Activated T-helper 9 cell treated with anti-CD3 and anti-CD28 coated beads, Interleukin-2, amount 50 U/mL, for 16 hours (primary cell): ENCODE measurements around the gene PLXNA2.

Experiments
- DNase-seq: peaks from one replicate; pipeline ENCODE4 v3.0.0-alpha.2; 2020; ENCODE audit warnings: low read depth

The PLXNA2 gene

GRCh38 chr1:208118306-208118705 lies 125.9 kb downstream of the PLXNA2 start:
- no peak for DNase-seq

GRCh38 chr1:208117826-208118225 lies 126.4 kb downstream of the PLXNA2 start:
- DNase-seq = no peak

DNA sequence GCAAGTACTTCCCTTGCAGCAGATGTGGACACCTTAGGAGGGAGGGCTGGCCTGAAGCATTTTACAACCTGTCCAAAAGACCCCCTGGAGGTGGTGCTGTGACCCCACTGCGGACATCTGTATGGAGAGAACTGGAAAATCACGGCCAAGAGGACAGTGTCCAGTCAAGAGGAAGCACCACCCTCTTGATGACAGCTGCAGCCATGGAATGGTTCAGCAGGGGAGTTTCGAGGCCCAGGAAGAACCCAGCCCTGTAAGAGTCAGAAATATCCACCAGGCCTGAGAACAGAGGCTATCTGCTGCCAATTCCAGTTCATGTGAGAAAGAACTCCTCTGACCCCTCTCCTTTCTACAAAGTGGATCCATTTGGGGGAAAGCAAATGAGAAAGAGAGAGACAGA lies 126.8 kb downstream of the PLXNA2 start:
- no peak for DNase-seq

GRCh38 chr1:208115924-208116640 lies 128.1 kb downstream of the PLXNA2 start:
- DNase-seq = no peak

- no peak for DNase-seq
Measured at GRCh38 chr1:208113011-208113410, 131.2 kb downstream of the PLXNA2 start.

DNA sequence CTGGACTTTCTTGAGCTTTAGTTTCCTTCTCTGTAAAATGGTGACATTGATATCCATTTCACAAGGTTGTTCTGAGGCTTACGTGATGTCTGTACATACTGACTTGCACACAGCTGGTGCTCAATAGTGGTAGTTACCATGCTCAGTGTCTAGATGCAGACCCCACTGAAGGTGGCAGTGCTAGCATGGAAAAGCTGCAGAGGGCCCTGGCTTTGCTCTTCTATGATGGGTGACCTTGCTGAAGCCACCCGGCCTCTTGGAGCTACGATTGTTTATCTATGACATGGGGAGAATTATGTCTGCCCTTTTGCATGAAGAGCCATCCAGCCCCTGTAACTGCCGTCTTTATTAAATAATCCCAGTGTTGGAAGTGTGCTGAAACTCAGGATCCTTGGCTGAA lies 131.8 kb downstream of the PLXNA2 start:
- no peak for DNase-seq

GRCh38 chr1:208111646-208112190 lies 132.5 kb downstream of the PLXNA2 start:
- no peak for DNase-seq

DNA sequence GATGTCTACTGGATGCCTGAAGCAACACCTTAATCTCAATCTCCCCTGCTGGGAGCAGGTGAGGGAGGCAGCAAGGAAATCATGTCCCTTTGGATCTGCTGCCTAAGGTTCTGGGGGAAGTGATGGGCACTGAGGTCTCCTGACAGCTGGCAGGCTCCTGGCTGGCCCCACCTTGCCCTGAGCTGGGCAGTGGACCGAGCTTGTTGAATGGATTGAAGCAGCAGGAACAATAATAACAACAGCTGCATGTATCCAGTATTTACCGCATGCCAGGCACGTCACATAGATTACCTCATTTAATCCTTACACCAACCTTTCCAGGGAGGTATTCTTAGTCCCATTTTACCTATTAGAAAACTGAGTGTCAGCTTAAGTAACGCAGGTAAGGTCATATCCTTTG lies 133.9 kb downstream of the PLXNA2 start:
- no peak for DNase-seq

GRCh38 chr1:208108646-208109330 lies 135.4 kb downstream of the PLXNA2 start:
- no peak for DNase-seq

DNA sequence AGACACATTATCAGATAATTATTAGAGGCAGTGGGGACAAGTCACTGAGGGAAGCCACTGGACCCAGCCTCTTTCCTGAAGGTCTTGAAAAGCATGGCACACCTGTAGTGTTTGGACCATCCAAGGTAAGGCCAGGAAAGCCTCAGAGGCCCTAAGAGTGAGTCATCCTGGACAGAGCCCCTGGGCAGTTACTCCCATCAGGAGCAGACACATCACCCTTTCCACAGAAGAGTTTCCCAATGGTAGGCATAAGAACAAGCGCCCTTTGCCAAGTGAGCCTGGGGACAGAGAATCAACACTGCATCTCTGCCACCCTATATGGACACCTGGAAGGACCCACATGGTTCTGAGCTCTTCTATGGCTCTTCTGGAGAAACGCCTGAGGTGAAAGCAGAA lies 136.0 kb downstream of the PLXNA2 start:
- no peak for DNase-seq

GRCh38 chr1:208107425-208108212 lies 136.6 kb downstream of the PLXNA2 start:
- no peak for DNase-seq

GRCh38 chr1:208106218-208106617 lies 138.0 kb downstream of the PLXNA2 start:
- no peak for DNase-seq

DNA sequence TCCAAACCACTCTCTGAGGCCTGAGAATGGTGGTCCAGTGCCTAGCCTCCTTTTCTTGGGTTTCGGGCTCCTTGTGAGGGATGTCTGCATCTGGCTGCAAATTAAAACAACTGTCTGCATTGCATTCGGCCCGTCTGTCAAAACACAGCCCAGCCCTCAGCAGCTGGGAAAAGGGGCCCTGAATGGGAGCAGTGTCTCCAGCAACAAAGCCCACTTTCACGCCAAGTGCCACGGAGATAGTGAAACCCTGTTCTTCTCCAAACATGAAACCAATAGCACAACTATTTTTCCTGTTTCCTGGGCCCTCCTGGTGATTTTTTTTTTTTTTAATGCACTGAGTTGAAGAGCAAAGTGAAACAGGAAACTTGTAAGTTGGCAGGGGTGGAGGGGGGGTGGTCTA lies 138.4 kb downstream of the PLXNA2 start:
- no peak for DNase-seq

DNA sequence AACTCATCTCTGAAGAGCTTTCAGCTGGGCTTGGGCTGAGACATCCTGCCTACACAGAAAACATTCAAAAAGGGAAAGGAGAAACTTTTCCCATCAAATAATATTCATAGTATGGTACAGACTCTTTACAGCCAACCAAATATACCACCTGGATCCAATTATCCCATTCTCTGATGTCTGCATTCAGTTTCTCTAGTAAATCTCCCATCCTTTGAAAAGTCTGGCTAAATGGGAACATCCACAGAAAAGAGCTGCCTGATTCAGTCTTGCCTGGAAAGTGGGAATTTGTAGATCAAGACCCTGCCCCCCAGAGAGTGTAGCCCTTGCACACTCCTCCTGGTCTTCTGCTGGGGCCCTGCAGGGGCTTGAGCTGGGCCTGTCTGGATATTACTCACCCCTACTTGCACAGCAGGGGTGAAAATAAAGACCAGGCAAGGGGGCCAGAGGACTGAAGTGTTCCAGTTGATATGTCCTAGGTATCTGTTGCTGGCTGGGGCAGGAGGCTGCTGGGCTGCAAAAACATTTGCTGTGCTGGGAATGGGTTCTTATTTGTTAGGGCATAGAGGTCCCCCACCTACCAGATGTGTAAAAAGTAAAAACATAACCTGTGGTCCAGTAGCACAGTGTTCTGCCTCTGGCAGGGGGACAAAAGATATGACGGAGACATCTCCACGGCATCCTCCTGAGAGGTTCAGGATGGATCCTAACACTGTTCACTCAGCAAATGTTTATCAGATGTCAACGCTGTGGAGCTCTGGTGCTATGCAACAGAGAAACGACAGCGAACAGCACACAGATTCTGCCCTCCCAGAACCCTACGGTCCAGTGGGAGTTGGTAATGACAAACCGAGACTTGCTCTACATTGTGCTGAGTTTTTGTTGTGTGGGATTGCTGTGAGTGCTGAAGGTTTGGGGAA lies 140.3 kb downstream of the PLXNA2 start:
- DNase-seq = no peak

- DNase-seq = no peak
Measured at GRCh38 chr1:208101661-208102431, 142.3 kb downstream of the PLXNA2 start.

DNA sequence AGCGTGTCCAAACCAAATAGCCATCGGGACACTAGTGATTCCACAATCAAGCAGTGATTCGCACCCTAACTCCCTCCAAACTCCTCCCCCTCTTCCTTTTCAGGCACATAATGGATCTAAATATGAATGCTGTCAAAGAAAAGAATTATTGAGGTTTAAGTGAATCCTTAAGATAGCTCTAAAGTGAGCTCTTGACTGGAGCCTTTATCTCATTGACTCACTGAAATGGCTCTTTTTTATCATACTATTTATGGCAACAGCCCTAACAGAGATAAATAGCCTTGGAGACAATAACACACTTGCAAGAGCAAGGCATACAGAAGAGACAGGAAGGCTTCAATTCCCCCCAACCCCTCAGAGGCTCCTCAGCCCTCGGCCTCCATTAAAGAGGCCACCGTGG lies 143.3 kb downstream of the PLXNA2 start:
- DNase-seq = no peak

DNA sequence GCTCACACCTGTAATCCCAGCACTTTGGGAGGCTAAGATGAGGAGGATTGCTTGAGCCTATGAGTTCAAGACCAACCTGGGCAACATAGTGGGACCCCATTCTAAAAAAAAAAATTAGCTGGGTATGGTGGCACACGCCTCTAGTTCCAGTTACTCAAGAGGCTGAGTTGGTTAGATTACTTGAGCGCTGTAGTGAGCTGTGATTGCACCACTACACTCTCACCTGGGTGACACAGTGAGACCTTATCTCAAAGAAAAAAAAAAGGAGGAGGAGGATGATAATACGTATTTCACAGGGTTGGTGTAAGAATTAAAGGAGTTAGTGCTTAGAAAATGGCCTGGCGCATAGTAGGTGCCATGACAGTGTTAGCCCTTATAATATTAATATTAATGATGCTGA lies 144.1 kb downstream of the PLXNA2 start:
- no peak for DNase-seq

DNA sequence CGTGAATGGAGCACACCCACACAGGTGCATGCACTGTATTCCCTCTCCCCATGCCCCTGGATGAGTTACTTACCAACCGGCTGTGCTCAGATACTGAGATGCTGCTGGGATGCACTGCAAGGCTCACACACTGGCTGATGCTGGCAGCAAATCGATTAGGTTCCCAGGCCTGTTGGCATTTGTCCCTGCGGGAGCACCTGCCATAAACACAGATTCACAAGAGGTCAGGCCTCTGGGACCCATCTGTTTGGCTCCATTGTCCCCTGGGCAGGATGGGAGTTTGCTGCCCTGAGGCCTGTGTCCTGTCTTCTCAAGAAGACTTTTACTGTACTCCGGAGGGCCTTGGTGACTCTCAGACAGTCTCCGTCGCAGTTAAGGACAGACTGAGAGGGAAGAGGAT lies 145.4 kb downstream of the PLXNA2 start:
- no peak for DNase-seq

DNA sequence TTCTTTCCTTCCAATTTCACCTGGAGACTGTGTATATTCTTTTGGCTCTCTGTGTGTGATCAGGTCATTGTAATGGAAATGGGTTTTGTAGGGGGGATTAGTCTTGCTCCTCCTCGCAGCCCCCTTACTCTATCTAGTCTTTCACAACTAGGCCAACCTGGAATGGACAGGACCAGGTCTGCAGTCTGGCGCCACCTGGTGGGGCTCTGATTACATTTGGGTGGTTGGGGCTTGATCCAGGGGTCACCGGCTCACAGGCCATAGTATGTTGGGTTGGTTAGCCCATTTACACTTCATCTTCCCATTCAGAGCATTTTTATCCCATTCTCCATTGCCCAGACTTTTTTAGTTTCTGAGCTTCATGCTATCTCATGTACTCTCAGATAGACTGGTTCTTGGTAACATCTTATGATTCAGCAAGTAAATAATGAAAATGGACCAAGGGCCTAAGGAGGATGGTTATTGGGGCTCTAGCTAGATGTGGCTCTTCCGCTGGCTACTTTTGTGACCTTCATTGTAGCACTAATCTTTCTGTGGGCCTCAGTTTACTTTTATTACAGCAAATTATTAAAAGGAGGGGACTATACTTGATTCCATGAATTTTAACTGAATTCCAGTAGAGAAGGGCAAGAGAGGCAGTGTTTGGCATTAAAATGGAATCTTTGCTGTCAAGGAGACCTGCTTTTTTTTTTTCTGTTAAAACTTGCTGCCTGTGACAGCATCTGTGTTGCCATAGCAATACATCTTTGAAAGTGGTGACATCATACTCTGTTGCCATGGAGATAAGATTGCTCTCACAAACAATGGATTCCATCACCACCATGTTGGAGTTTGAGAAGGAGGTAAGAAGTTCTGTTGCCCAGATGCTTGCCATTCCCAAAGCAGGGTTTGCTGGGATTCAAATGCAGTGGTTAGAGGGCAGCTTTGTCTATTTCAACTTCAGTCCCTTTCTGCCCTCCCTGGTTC lies 150.1 kb downstream of the PLXNA2 start:
- peak; percentile 14 for DNase-seq

DNA sequence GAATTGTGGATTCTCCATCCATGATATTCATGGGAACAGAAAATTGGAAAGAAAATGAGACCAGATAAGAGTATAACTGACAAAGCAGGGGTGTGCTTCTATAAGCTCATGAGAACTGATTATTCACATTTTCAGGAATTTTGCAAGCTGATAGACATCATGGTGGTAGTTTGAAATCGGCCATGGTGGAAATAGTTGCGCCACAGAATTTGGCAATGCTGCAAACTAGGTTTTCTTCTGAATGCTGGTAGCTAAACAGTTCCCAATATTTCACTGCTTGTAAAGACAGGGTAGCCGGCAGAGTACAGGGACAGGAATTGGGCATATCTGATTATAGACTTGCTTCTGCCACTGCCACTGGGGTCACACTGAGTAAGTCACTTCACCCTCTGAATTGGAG lies 151.1 kb downstream of the PLXNA2 start:
- no peak for DNase-seq
